ENCODE measurements around the gene PER2.

PER2 gene

DNA sequence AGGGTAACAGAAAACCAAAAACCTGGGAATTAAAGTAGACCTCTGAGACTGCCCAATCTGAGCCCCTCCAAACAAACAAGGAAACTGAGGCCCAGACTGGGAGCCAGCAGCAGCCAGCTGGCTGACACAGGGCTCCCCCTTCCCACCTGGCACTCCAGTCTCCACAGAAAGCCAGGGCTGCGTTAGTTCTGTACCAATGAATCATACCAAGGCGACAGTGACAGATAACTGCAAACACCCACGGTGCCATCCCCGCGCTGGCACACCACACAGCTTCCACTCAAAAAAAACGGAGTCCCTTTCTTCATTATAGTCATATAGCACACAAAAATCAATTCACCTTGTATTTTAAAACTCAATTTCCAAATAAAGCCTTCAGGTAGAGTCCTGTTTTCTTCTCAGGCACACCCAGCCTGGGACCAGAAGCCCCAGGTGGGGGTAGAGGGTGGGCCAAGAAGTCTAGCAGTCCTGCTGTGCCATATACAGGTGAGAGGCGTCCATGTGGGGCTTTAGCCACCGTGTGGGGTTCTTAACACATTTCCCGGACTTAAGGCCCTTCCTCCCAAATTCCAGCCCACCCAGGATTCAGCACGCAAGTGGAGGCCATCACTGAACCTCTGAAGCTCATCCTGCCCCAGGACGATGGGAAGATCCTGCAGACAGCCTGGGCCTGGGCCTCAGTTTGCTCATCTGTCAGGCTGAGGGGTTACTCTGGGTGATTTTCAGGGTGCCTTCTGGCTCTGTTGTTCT is 1.2 kb downstream of the PER2 start:
- peak overlapping the region; percentile 84 to 85 (median 85) for H3K4me3 Mint-ChIP-seq
- TF ChIP-seq, protein P1, sequence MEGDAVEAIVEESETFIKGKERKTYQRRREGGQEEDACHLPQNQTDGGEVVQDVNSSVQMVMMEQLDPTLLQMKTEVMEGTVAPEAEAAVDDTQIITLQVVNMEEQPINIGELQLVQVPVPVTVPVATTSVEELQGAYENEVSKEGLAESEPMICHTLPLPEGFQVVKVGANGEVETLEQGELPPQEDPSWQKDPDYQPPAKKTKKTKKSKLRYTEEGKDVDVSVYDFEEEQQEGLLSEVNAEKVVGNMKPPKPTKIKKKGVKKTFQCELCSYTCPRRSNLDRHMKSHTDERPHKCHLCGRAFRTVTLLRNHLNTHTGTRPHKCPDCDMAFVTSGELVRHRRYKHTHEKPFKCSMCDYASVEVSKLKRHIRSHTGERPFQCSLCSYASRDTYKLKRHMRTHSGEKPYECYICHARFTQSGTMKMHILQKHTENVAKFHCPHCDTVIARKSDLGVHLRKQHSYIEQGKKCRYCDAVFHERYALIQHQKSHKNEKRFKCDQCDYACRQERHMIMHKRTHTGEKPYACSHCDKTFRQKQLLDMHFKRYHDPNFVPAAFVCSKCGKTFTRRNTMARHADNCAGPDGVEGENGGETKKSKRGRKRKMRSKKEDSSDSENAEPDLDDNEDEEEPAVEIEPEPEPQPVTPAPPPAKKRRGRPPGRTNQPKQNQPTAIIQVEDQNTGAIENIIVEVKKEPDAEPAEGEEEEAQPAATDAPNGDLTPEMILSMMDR (IDR thresholded peaks at IDR 0.05; ENCODE audit: unreplicated experiment in 3 of 3) = no peak
- H3K27me3 Mint-ChIP-seq (ENCODE audit: low read depth) = no peaks in the 10 kb centered on the region
- H3K27ac Mint-ChIP-seq = peak overlapping the region; percentile 67 to 85 (median 68)
- peaks cover 53% of the 10 kb centered on the region for H3K4me1 Mint-ChIP-seq
- H3K36me3 Mint-ChIP-seq (ENCODE audit: low read depth) = peaks cover 4% of the 10 kb centered on the region
- no peaks in the 10 kb centered on the region for H3K9me3 Mint-ChIP-seq

DNA sequence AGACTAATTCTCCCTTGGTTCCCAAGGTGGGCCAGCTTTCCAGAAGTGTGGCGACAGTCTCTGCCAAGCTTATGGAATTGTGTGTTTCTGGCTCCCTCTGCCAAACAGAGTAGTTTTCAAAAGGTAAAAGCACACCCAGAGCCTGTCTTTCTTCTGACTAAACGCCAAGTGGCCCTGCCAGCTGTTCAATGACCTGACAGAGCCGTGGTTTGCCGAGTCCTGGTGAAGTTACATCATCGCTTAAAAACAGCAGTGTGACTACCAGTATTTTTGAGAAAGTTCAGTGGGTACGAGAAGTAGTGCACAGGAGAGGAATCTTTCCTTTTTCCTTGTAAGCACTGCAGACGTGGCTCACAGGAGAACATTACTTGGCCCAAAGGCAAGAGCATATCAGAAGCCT is 1.9 kb downstream of the PER2 start:
- Mint-ChIP-seq H3K36me3 (ENCODE audit: low read depth) (peaks cover 4% of the 10 kb centered on the region), H3K4me1 (peaks cover 53% of the 10 kb centered on the region), H3K9me3 (no peaks in the 10 kb centered on the region), H3K27ac (peak overlapping the region; percentile 67 to 85 (median 82)), H3K27me3 (ENCODE audit: low read depth) (no peaks in the 10 kb centered on the region), H3K4me3 (peak overlapping the region; percentile 84 to 85 (median 85))
- TF ChIP-seq, protein P1 (IDR thresholded peaks at IDR 0.05; ENCODE audit: unreplicated experiment in 3 of 3) = no peak

DNA sequence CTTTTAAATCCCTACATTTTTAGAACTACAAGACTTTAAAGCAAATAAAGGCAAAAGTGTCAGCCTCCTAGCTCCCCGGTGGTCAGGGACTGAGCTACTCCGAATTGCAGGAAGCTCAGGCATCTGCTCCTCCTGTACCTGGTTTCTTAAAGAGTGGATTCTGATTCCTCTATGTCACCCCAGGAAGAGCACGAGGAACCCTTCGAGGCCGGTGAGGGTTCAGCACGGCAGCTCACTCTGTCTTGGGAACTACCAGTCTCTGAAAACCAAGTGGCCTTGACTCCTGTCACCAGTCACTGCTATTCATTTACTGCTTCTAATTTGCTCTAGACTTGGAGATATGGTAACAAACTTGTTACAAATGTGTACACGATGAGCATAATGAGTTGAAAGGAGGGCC is 2.3 kb downstream of the PER2 start:
- TF ChIP-seq, protein P1 (IDR thresholded peaks at IDR 0.05; ENCODE audit: unreplicated experiment in 3 of 3) = no peak
- Mint-ChIP-seq H3K27me3 (ENCODE audit: low read depth) (no peaks in the 10 kb centered on the region), H3K4me1 (peaks cover 53% of the 10 kb centered on the region), H3K36me3 (ENCODE audit: low read depth) (peaks cover 4% of the 10 kb centered on the region), H3K4me3 (peak overlapping the region; percentile 84 to 85 (median 85)), H3K9me3 (no peaks in the 10 kb centered on the region), H3K27ac (peak overlapping the region; percentile 67 to 85 (median 82))

DNA sequence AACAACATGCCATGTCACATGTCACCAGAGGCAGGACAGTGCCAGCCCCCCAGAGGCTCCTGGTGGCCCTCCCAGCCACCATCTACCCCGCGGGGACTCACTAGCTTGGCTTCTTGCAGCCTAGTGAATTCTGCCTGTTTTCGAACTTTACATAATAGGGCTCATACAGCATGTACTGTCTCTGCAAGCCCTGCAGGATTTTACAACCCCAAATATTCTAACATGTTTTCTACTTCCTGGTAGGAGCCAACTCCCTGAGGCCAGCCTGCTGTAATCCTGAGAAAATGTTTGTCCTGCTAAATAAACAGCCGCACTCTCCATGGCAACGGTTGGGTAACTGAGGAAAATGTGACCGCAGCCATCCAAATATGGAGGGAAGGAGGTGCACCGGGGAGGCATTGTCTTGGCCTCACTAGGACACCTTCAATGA is 2.7 kb downstream of the PER2 start:
- Mint-ChIP-seq H3K9me3 (no peaks in the 10 kb centered on the region), H3K4me1 (peaks cover 53% of the 10 kb centered on the region), H3K27ac (peak overlapping the region; percentile 67 to 85 (median 82)), H3K27me3 (ENCODE audit: low read depth) (no peaks in the 10 kb centered on the region), H3K4me3 (peak overlapping the region; percentile 84 to 85 (median 85)), H3K36me3 (ENCODE audit: low read depth) (peaks cover 4% of the 10 kb centered on the region)
- TF ChIP-seq, protein P1 (IDR thresholded peaks at IDR 0.05; ENCODE audit: unreplicated experiment in 3 of 3) = no peak

DNA sequence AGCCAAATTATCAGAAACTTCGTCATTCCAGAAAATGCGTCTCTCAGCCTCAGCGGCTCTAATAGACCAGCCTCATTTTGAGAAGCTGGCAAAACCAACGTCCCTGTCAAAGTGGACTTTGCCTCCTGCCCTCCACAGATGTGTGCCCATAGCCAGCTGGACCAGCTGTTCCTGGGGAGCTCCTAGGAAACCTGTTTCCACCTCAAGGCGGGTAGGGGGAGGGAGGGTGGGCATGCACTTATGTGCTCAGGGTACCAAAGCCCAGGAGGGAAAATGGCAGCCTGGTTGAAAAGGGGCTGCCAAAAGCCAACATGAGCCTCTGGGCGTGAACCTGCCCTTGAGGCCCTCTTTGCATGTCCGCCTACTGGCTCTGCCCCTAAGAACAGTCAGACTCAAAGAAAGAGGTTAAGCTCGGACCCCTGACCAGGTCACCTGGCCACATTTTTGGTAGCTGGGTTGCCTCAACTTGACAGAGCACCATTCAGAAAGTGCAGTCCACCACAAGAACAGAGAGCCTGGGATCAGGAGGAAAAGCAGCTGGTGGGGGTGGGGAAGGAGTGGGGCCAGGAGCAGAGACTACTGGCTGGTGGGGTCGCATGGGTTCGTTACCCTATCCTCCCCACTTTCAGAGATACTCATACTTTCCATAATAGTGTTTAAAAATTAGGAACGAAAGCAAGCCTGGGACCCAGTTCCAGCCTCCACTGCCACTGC is 3.5 kb downstream of the PER2 start:
- H3K27ac Mint-ChIP-seq = peak overlapping the region in 2 of 3 experiments; percentile 55 to 67
- no peak overlapping the region for H3K4me3 Mint-ChIP-seq
- H3K4me1 Mint-ChIP-seq = peaks cover 53% of the 10 kb centered on the region
- TF ChIP-seq, protein P1 (IDR thresholded peaks at IDR 0.05; ENCODE audit: unreplicated experiment in 3 of 3) = no peak
- no peaks in the 10 kb centered on the region for H3K27me3 Mint-ChIP-seq (ENCODE audit: low read depth)
- no peaks in the 10 kb centered on the region for H3K9me3 Mint-ChIP-seq
- peaks cover 4% of the 10 kb centered on the region for H3K36me3 Mint-ChIP-seq (ENCODE audit: low read depth)

All from nephron (organoid).